Measurements from ENCODE around the gene FGD3.

DNA sequence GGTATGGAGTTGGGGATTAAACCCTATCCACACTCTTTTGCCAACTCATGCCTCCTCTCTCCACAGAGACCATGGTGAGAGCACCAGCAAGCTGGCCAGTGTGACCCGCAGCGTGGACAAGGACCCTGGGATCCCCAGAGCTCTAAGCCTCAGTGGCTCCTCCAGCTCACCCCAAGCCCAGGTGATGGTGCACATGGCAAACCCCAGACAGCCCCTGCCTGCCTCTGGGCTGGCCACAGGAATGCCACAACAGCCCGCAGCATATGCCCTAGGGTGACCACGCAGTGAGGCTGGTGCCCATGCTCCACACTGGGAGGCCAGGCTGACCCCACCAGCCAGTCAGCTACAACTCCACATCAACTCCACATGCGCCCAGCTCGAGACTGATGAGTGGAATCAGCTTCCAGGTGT is 137.2 kb downstream of the FGD3 start:
- TF ChIP-seq, protein P1, sequence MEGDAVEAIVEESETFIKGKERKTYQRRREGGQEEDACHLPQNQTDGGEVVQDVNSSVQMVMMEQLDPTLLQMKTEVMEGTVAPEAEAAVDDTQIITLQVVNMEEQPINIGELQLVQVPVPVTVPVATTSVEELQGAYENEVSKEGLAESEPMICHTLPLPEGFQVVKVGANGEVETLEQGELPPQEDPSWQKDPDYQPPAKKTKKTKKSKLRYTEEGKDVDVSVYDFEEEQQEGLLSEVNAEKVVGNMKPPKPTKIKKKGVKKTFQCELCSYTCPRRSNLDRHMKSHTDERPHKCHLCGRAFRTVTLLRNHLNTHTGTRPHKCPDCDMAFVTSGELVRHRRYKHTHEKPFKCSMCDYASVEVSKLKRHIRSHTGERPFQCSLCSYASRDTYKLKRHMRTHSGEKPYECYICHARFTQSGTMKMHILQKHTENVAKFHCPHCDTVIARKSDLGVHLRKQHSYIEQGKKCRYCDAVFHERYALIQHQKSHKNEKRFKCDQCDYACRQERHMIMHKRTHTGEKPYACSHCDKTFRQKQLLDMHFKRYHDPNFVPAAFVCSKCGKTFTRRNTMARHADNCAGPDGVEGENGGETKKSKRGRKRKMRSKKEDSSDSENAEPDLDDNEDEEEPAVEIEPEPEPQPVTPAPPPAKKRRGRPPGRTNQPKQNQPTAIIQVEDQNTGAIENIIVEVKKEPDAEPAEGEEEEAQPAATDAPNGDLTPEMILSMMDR (IDR thresholded peaks at IDR 0.05 in 4 of 5, conservative IDR thresholded peaks at IDR 0.05 in 1 of 5) = no peak
- no peak for TF ChIP-seq POLR2A (IDR thresholded peaks at IDR 0.05)
